IMR-90 (cell line): ENCODE measurements around the gene PSMD9.

ENCODE experiments used
- CEBPB ChIP-seq: IDR thresholded peaks from 2 replicates; pipeline ENCODE4 v1.6.1; 2012; ENCODE audit warnings: low read depth, low read length, improper control_type of control experiment
- CTCF ChIP-seq: conservative IDR thresholded peaks from 2 replicates; pipeline ENCODE4 v1.5.1; 2012; ENCODE audit warnings: mild to moderate bottlenecking, low read depth, low read length, improper control_type of control experiment
- FOS ChIP-seq: fragments of 150-350 bp; IDR thresholded peaks from 2 replicates; pipeline ENCODE4 v1.6.1; 2016; ENCODE audit warnings: low read depth, low read length
- MAZ ChIP-seq: IDR thresholded peaks from 2 replicates; pipeline ENCODE4 v1.6.1; 2012; ENCODE audit warnings: low read depth, mild to moderate bottlenecking, low read length, improper control_type of control experiment, moderate library complexity, borderline replicate concordance
- NFE2L2 ChIP-seq: fragments of 150-350 bp; IDR thresholded peaks from 2 replicates; pipeline ENCODE4 v1.6.1; 2016; ENCODE audit warnings: low read depth, mild to moderate bottlenecking, low read length
- POLR2A ChIP-seq: IDR thresholded peaks from 2 replicates; pipeline ENCODE4 v1.6.1; 2012; ENCODE audit warnings: mild to moderate bottlenecking, low read depth, low read length
- RAD21 ChIP-seq: IDR thresholded peaks from 2 replicates; pipeline ENCODE4 v1.6.1; 2012; ENCODE audit warnings: low read length, improper control_type of control experiment
- RFX5 ChIP-seq: IDR thresholded peaks from 2 replicates; pipeline ENCODE4 v1.8.0; 2012; ENCODE audit warnings: low read depth, mild to moderate bottlenecking, low read length, moderate library complexity
- SMC3 ChIP-seq: fragments of 150-350 bp; IDR thresholded peaks from 2 replicates; pipeline ENCODE4 v1.6.1; 2016; ENCODE audit warnings: low read depth, mild to moderate bottlenecking, antibody characterized with exemption, low read length, moderate library complexity

GRCh38 chr12:121921066-121921465 lies 32.5 kb downstream of the PSMD9 start:
- TF ChIP-seq CTCF, result no peak
- no peak for TF ChIP-seq RAD21
- no peak for TF ChIP-seq CEBPB
- no peak for TF ChIP-seq FOS
- no peak for TF ChIP-seq MAZ
- TF ChIP-seq RFX5, result no peak
- no peak for TF ChIP-seq POLR2A
- TF ChIP-seq NFE2L2, result no peak
- no peak for TF ChIP-seq SMC3
